Type B pancreatic cell (in vitro differentiated cells): ENCODE data around the gene HSD17B8. TPM values are rescaled to one million over a fixed set of nuclear protein-coding genes. Genes with fewer than 3 reads are reported as not detected.

Experiments used
- DNase-seq: peaks from one replicate; pipeline ENCODE4 v3.0.0; 2021; ENCODE audit warnings: mixed read lengths; ENCODE audit not compliant: unreplicated experiment; ENCODE audit errors: extremely low spot score
- H3K27ac Mint-ChIP-seq: 2 replicates; pipeline ENCODE4 v1.8.0; 2021; ENCODE audit warnings: mild to moderate bottlenecking, mixed read lengths
- H3K27me3 Mint-ChIP-seq: 2 replicates; pipeline ENCODE4 v1.8.0; 2021; ENCODE audit warnings: mixed read lengths
- H3K36me3 Mint-ChIP-seq: 2 replicates; pipeline ENCODE4 v1.8.0; 2021; ENCODE audit warnings: mixed read lengths
- H3K4me1 Mint-ChIP-seq: one replicate; pipeline ENCODE4 v1.8.0; 2021; ENCODE audit warnings: mixed read lengths; ENCODE audit not compliant: unreplicated experiment
- H3K4me3 Mint-ChIP-seq: 2 replicates; pipeline ENCODE4 v1.8.0; 2021; ENCODE audit warnings: mild to moderate bottlenecking, mixed read lengths
- H3K9me3 Mint-ChIP-seq: 2 replicates; pipeline ENCODE4 v1.8.0; 2021; ENCODE audit warnings: mixed read lengths
- total RNA-seq: library from RNA; stranded (reverse); gene quantifications from 2 replicates; pipeline ENCODE4 v1.2.1, GENCODE V29; 2021; ENCODE audit warnings: low replicate concordance
- TF ChIP-seq, protein P1 (sequence below): fragments of 200-600 bp; sonication (generic); conservative IDR thresholded peaks from 2 replicates; pipeline ENCODE4 v1.5.0; 2021; ENCODE audit warnings: antibody characterized with exemption, mild to moderate bottlenecking

The HSD17B8 gene
- total RNA-seq, 1 donor from 2014 or later: 15.7 TPM

GRCh38 chr6:33169291-33170175 lies 34.9 kb upstream of the HSD17B8 start:
- H3K36me3 Mint-ChIP-seq: no peaks in the 10 kb centered on the region
- H3K4me1 Mint-ChIP-seq: no peaks in the 10 kb centered on the region
- no peak overlapping the region for H3K4me3 Mint-ChIP-seq
- DNase-seq: no peak
- H3K9me3 Mint-ChIP-seq: no peaks in the 10 kb centered on the region
- TF ChIP-seq, protein P1, sequence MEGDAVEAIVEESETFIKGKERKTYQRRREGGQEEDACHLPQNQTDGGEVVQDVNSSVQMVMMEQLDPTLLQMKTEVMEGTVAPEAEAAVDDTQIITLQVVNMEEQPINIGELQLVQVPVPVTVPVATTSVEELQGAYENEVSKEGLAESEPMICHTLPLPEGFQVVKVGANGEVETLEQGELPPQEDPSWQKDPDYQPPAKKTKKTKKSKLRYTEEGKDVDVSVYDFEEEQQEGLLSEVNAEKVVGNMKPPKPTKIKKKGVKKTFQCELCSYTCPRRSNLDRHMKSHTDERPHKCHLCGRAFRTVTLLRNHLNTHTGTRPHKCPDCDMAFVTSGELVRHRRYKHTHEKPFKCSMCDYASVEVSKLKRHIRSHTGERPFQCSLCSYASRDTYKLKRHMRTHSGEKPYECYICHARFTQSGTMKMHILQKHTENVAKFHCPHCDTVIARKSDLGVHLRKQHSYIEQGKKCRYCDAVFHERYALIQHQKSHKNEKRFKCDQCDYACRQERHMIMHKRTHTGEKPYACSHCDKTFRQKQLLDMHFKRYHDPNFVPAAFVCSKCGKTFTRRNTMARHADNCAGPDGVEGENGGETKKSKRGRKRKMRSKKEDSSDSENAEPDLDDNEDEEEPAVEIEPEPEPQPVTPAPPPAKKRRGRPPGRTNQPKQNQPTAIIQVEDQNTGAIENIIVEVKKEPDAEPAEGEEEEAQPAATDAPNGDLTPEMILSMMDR: no peak
- no peaks in the 10 kb centered on the region for H3K27me3 Mint-ChIP-seq
- H3K27ac Mint-ChIP-seq: no peak overlapping the region

GRCh38 chr6:33170176-33171015 lies 34.1 kb upstream of the HSD17B8 start:
- H3K4me1 Mint-ChIP-seq: no peaks in the 10 kb centered on the region
- no peaks in the 10 kb centered on the region for H3K36me3 Mint-ChIP-seq
- H3K27ac Mint-ChIP-seq: no peak overlapping the region
- no peak for DNase-seq
- H3K9me3 Mint-ChIP-seq: no peaks in the 10 kb centered on the region
- H3K4me3 Mint-ChIP-seq: no peak overlapping the region
- no peaks in the 10 kb centered on the region for H3K27me3 Mint-ChIP-seq
- TF ChIP-seq, protein P1: no peak

- H3K4me3 Mint-ChIP-seq: no peak overlapping the region
- DNase-seq: no peak
- H3K27me3 Mint-ChIP-seq: peaks cover 4% of the 10 kb centered on the region
- no peak overlapping the region for H3K27ac Mint-ChIP-seq
- no peaks in the 10 kb centered on the region for H3K36me3 Mint-ChIP-seq
- H3K4me1 Mint-ChIP-seq: no peaks in the 10 kb centered on the region
- no peaks in the 10 kb centered on the region for H3K9me3 Mint-ChIP-seq
- TF ChIP-seq, protein P1: no peak
These were observed 33.2 kb upstream of the HSD17B8 start for GRCh38 chr6:33171016-33171879.

- H3K4me3 Mint-ChIP-seq: no peak overlapping the region
- H3K27ac Mint-ChIP-seq: no peak overlapping the region
- H3K36me3 Mint-ChIP-seq: no peaks in the 10 kb centered on the region
- H3K4me1 Mint-ChIP-seq: no peaks in the 10 kb centered on the region
- H3K9me3 Mint-ChIP-seq: no peaks in the 10 kb centered on the region
- TF ChIP-seq, protein P1: no peak
- H3K27me3 Mint-ChIP-seq: peaks cover 4% of the 10 kb centered on the region
- DNase-seq: no peak
These were observed 32.4 kb upstream of the HSD17B8 start for GRCh38 chr6:33171880-33172687.
